Measurements from ENCODE around the gene PCBP3. TPM values are rescaled to one million over a fixed set of nuclear protein-coding genes. Genes with fewer than 3 reads are reported as not detected.
A peak's percentile ranks its signal among the peaks of the same experiment; 100 is the strongest.

The PCBP3 gene
- total RNA-seq, 6 experiments from 2014 or later = 0.37 to 1.5 (median 0.69) TPM

- no peaks in the 10 kb centered on the region for H3K27me3 ChIP-seq
- H3K27ac ChIP-seq = no peak overlapping the region
- WGBS (ENCODE audit: insufficient coverage, low coverage, low lambda C conversion rate, missing lambda C conversion rate) = 50% methylated on average over 1 of the region's 7 CpGs
- H3K4me3 ChIP-seq = no peak overlapping the region
- H3K9me3 ChIP-seq = no peaks in the 10 kb centered on the region
- no peaks in the 10 kb centered on the region for H3K4me1 ChIP-seq
- H3K36me3 ChIP-seq = no peaks in the 10 kb centered on the region
- ATAC-seq (peak in 1 of 4 donors; percentile 36), DNase-seq (no peak)
- intact Hi-C loops (cut with DNase I) = no loop called here
- TF ChIP-seq POLR2A (IDR thresholded peaks at IDR 0.05) = no peak
These were observed 82.3 kb downstream of the PCBP3 start for GRCh38 chr21:45725844-45726200.

GRCh38 chr21:45726438-45726837 is 82.9 kb downstream of the PCBP3 start:
- TF ChIP-seq CTCF (IDR thresholded peaks at IDR 0.05) = no peak
- no peak for TF ChIP-seq POLR2A (IDR thresholded peaks at IDR 0.05)
- no peaks in the 10 kb centered on the region for H3K4me1 ChIP-seq
- H3K4me3 ChIP-seq = no peak overlapping the region
- H3K9me3 ChIP-seq = no peaks in the 10 kb centered on the region
- no peaks in the 10 kb centered on the region for H3K36me3 ChIP-seq
- ATAC-seq (peak in 1 of 4 donors; percentile 30), DNase-seq (no peak)
- H3K27ac ChIP-seq = no peak overlapping the region
- no peaks in the 10 kb centered on the region for H3K27me3 ChIP-seq
- intact Hi-C loops (cut with DNase I) = no loop called here
- 86% methylated on average over 7 of the region's 10 CpGs for WGBS (ENCODE audit: insufficient coverage, low coverage, low lambda C conversion rate, missing lambda C conversion rate)

GRCh38 chr21:45727390-45727789 is 83.9 kb downstream of the PCBP3 start:
- Histone ChIP-seq H3K36me3 (no peaks in the 10 kb centered on the region), H3K27ac (no peak overlapping the region), H3K4me1 (no peaks in the 10 kb centered on the region), H3K27me3 (no peaks in the 10 kb centered on the region), H3K4me3 (no peak overlapping the region), H3K9me3 (no peaks in the 10 kb centered on the region)
- ATAC-seq (no peak), DNase-seq (no peak)
- no peak for TF ChIP-seq CTCF (IDR thresholded peaks at IDR 0.05)
- TF ChIP-seq POLR2A (IDR thresholded peaks at IDR 0.05) = no peak
- 43% methylated on average over 1 of the region's 2 CpGs for WGBS (ENCODE audit: insufficient coverage, low coverage, low lambda C conversion rate, missing lambda C conversion rate)
- intact Hi-C loops (cut with DNase I) = no loop called here

GRCh38 chr21:45735259-45736000 is 91.9 kb downstream of the PCBP3 start:
- Histone ChIP-seq H3K4me3 (no peak overlapping the region), H3K27ac (no peak overlapping the region), H3K27me3 (no peaks in the 10 kb centered on the region), H3K36me3 (no peaks in the 10 kb centered on the region), H3K9me3 (no peaks in the 10 kb centered on the region), H3K4me1 (no peaks in the 10 kb centered on the region)
- no peak for DNase-seq
- no peak for ATAC-seq
- TF ChIP-seq CTCF (IDR thresholded peaks at IDR 0.05) (no peak), POLR2A (IDR thresholded peaks at IDR 0.05) (no peak)
- intact Hi-C loops (cut with DNase I) = no loop called here
- WGBS (ENCODE audit: insufficient coverage, low coverage, low lambda C conversion rate, missing lambda C conversion rate) = 61% methylated on average over 9 of the region's 14 CpGs

DNA sequence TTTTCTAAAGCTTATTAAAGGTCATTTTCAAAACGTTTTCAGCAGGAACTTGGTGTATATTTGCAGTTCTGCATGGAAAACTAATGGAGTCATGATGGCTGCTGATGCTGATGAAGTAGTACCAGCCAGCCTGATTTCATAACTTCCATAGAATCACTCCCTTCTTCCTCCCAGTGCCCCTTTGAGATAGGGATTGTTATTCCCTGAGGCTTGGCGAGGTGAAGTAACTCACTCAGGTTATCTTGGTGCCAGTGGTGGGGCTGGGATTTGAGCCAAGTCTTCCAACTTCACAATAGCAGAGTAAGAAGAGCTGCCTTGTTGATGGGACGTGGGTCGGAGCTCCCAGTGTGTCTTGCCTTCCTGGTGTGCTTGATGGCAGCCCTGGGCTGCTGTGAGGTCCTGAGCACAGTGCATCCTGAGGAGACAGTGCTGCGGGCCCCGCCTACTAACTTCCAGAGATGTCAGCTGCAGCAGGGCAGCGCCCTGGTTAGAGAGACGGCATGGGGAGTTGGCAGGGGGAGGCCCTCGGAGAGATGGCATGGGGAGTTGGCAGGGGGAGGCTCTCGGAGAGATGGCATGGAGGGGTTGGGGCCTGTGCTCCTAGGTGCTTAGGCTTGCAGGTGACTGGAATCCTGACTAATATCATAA is 92.6 kb downstream of the PCBP3 start:
- no peaks in the 10 kb centered on the region for H3K4me1 ChIP-seq
- TF ChIP-seq POLR2A (IDR thresholded peaks at IDR 0.05) (no peak), CTCF (IDR thresholded peaks at IDR 0.05) (no peak)
- no peak overlapping the region for H3K4me3 ChIP-seq
- ATAC-seq = no peak
- H3K27me3 ChIP-seq = no peaks in the 10 kb centered on the region
- no peaks in the 10 kb centered on the region for H3K9me3 ChIP-seq
- intact Hi-C loops (cut with DNase I) = no loop called here
- 0% methylated on average over 1 of the region's 10 CpGs for WGBS (ENCODE audit: insufficient coverage, low coverage, low lambda C conversion rate, missing lambda C conversion rate)
- no peak for DNase-seq
- H3K27ac ChIP-seq = no peak overlapping the region
- H3K36me3 ChIP-seq = no peaks in the 10 kb centered on the region

Data from right lobe of liver (tissue), 6 donors.